Activated T-cell treated with anti-CD3 and anti-CD28 coated beads for 24 hours (primary cell): ENCODE data around the gene GANAB.
"Not testable (repeated sequence)": the region's sequence is repeated elsewhere in the genome, so short reads cannot be mapped to it uniquely, and the experiment has no call there.

ENCODE experiments used
- DNase-seq: peaks from one replicate; pipeline ENCODE4 v3.0.0-alpha.2; 2020; ENCODE audit warnings: low read depth

GANAB gene

DNA sequence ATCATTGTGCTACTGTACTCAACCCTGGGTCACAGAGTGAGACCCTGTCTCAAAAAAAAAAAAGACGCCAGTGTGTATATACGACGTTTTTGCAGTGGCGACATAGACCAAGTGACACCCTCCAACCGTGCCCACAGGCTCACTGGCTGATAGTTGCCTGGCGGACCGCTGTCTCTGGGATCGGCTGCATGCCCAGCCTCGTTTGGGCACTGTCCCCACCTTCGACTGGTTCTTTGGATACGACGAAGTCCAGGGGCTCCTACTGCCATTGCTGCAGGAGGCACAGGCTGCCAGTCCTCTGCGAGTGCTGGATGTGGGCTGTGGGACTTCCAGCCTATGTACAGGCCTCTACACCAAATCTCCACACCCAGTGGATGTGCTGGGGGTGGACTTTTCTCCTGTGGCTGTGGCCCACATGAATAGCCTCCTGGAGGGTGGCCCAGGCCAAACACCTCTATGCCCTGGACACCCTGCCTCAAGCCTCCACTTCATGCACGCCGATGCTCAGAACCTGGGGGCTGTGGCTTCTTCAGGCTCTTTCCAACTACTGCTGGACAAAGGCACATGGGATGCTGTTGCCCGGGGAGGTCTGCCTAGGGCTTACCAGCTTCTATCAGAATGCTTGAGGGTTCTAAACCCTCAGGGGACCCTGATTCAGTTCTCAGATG lies 20.0 kb upstream of the GANAB start:
- DNase-seq: no peak

GRCh38 chr11:62665599-62666258 lies 19.3 kb upstream of the GANAB start:
- peak; percentile 61 for DNase-seq

DNA sequence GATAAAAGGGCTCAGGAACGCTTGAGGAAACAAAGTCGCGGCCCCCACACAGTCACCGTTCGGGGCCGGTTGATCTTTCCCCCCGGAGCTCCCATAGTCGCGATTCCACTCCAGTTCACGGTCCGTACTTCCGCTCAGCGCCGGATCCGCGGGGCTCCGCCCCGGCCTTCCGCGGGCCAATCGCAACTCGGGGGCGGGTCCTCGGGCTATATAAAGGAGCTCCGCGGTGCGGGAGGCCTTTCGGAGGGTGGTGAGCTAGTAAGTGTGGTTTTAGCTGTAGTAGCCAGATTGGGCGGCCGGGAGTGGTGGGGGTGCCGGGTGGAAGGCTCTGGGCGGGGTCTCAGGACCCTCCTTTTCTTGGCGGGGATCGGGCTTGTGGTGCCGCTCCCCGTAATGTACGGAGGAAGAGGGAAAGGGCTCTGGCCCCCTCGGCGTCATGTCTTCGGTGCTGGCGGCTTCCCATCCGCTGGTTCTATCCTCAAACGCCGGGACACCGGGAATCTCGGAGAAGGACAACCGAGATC lies 18.7 kb upstream of the GANAB start, which contains the start of the genes C11orf98 and CSKMT:
TSS of gene C11orf98 (minus strand) at position 136 of the 524 bp plus-strand sequence. CDS start at position 95, 41 bp downstream.
TSS of gene CSKMT (plus strand) at position 238 of the 524 bp plus-strand sequence. CDS start 568 bp downstream, outside the sequence.
- DNase-seq: peak; percentile 95

DNA sequence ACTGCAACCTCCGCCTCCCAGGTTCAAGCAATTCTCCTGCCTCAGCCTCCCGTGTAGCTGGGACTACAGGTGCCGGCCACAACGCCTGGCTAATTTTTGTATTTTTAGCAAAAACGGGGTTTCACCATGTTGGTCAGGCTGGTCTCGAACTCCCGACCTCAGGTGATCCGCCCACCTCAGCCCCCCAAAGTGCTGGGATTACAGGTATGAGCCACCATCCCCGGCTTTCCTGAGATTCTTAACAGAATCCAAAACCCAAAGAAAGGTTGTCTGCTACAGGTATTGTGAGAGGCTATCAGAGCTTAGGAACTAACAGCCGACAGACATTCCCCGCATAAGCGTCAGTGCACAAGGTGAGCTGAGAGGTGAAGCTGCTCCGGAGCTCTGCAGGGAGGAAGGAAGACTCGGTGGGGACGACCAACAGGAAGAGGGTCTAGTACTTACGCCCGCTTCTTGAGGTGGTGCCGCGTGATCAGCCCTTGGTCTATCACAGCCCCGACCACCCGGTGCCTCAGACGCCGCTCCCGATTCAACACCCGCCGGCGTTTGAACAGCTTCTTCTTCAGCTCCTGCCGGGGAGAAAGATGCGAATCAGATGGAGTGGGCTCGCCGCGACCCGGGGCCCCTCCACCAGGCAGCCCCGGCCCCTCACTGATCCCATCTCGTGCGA lies 18.1 kb upstream of the GANAB start:
- DNase-seq: peak; percentile 44

DNA sequence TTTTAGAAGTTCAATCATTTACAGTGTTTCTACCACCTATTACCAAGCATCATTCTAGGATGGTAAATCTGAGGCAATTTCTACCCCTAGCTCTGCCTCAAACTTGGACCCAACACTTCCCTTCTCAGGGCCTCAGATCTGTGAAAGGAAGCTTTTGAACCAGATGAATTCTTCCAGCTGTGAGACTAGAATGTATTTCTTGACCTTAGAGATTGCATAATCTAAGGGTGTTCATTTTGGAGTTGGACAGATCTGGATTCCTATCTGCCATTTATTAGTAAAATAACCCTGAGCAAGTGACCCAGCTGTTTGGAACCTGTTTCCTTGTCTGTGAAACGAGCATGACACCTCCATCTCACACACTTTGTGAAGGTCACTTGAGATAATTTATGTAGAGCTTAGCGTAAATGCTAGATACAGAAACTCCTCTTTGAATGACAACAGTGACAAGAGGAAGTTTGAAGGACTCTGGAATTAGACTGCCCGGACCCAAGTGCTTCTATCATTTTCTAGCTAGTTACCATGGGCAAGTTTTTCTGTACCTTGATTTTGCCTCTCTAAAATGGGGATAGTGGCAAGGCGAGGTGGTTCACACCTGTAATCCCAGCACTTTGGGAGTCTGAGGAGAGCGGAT lies 10.5 kb upstream of the GANAB start:
- DNase-seq: no peak

DNA sequence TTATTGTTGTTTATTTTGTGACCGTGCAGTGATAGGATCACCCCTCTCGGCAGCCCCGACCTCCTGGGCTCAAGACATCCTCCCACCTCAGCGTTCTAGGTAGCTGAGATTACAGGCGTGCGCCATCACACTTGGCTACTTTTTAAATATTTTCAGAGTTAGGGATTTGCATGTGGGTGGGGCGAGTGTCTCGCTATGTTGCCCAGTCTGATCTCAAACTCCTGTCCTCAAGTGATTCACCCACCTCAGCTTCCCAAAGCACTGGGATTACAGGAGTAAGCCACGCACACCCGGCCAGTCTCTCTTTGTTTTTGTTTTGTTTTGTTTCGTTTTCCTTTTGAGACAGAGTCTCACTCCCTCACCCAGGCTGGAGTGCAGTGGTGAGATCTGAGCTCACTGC lies 7.9 kb upstream of the GANAB start:
- no peak for DNase-seq

- no peak for DNase-seq
These were observed 6.0 kb upstream of the GANAB start for GRCh38 chr11:62652161-62653006.

- DNase-seq: not testable (repeated sequence)
These were observed 3.9 kb upstream of the GANAB start for GRCh38 chr11:62650283-62650682.

GRCh38 chr11:62649486-62649885 lies 3.1 kb upstream of the GANAB start:
- no peak for DNase-seq

GRCh38 chr11:62648967-62649364 lies 2.6 kb upstream of the GANAB start:
- DNase-seq: no peak

GRCh38 chr11:62648185-62648966 lies 2.0 kb upstream of the GANAB start:
- DNase-seq: no peak

GRCh38 chr11:62647609-62648005 lies 1.2 kb upstream of the GANAB start:
- no peak for DNase-seq

GRCh38 chr11:62646825-62647608 lies 604 bp upstream of the GANAB start:
- no peak for DNase-seq

- no peak for DNase-seq
These were observed 805 bp downstream of the GANAB start for GRCh38 chr11:62645671-62645945.

DNA sequence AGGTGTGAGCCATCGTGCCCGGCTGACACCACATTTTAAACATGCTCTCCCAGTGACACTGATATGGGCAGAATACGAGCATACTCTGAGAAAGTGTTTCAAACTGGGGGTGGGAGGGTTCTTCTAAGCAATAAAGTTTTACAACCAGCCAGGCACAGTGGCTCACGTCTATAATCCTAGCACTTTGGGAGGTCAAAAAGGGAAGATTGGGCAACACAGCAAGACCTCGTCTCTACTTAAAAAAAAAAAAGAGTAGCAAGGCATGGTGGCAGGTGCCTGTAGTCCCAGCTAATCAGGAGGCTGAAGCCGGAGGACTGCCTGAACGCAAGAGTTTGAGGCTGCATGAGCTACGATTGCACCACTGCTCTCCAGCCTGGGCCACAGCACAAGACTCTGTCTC lies 2.2 kb downstream of the GANAB start:
- DNase-seq: no peak

GRCh38 chr11:62632492-62632891 lies 13.9 kb downstream of the GANAB start:
- no peak for DNase-seq

DNA sequence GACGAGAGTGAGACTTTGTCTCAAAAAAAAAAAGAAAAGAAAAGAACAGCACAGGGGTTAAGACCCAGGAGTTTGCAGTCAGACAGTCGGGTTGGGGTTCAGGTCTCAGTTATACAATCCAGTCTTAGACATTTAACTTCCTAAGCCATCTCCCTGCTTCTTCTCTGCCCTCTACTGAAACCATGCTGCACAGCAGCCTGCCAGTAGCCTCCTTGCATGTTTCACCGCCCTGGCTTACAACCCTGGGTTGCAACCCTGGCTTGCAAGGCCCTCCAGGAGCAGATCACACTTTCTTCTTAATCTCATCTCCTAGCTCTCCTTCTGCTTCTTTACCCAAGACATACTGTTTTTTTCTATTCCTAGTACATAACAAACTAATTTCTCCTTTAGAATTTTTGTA lies 18.7 kb downstream of the GANAB start:
- no peak for DNase-seq

- DNase-seq: no peak
These were observed 23.8 kb downstream of the GANAB start for GRCh38 chr11:62622476-62623089.
